ENCODE measurements around the gene TBX2.
"Not testable (repeated sequence)": the region's sequence is repeated elsewhere in the genome, so short reads cannot be mapped to it uniquely, and the experiment has no call there.

Gene TBX2

GRCh38 chr17:61399131-61400065, at the start of gene TBX2:
Gene TBX2, plus strand, starts transcription at chr17:61399843. Its CDS starts 334 bp downstream, at chr17:61400177.
- DNase-seq = peak in 1 of 56 donors; percentile 11

- DNase-seq = no peak
These were observed 47.8 kb upstream of the TBX2 start for GRCh38 chr17:61351745-61352407.

GRCh38 chr17:61352408-61352770, 47.3 kb upstream of the TBX2 start:
- no peak for DNase-seq

GRCh38 chr17:61352781-61353491, 46.7 kb upstream of the TBX2 start:
- no peak for DNase-seq

GRCh38 chr17:61353615-61354014, 46.0 kb upstream of the TBX2 start:
- DNase-seq = no peak

GRCh38 chr17:61354895-61355874, 44.5 kb upstream of the TBX2 start:
- DNase-seq = no peak

- not testable (repeated sequence) for DNase-seq
These were observed 42.6 kb upstream of the TBX2 start for GRCh38 chr17:61357061-61357460.

GRCh38 chr17:61359513-61359912, 40.1 kb upstream of the TBX2 start:
- not testable (repeated sequence) for DNase-seq

GRCh38 chr17:61360318-61360943, 39.2 kb upstream of the TBX2 start:
- no peak for DNase-seq

GRCh38 chr17:61361084-61361483, 38.6 kb upstream of the TBX2 start:
- no peak for DNase-seq

- DNase-seq = no peak
These were observed 37.2 kb upstream of the TBX2 start for GRCh38 chr17:61362396-61362795.

GRCh38 chr17:61362852-61363600, 36.6 kb upstream of the TBX2 start:
- DNase-seq = no peak

- no peak for DNase-seq
These were observed 35.8 kb upstream of the TBX2 start for GRCh38 chr17:61363601-61364462.

- no peak for DNase-seq
These were observed 35.2 kb upstream of the TBX2 start for GRCh38 chr17:61364463-61364846.

GRCh38 chr17:61366076-61366714, 33.4 kb upstream of the TBX2 start:
- no peak for DNase-seq

- no peak for DNase-seq
These were observed 32.8 kb upstream of the TBX2 start for GRCh38 chr17:61366715-61367413.

Data from nucleus accumbens (tissue), 56 donors.